ENCODE data around the gene NCAPH2. TPM values are rescaled to one million over a fixed set of nuclear protein-coding genes. Genes with fewer than 3 reads are reported as not detected.

The NCAPH2 gene
- total and polyA plus RNA-seq, 8 donors: 41.6 to 52.9 (median 45.1) TPM

DNA sequence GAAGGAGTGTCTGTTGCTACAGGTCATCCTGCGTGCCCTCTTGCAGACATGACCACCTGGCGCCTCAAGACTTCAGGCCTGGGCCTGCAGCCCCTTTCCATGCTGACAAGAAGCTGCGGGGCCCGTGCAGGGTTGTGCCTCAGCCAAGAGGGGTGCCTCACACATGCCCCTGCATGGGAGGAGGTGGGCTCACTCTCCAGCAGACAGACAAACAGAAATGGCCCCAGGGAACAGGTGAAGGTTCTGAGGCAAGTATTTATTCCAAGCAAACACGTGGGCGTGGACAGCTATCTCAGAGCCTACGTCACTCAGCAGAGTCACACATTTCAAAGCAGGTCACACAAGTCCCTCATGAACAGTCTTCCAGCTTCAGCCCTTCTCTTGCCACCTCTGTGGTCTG, 60.6 kb downstream of the NCAPH2 start:
- peaks cover 0 to 57% of the 10 kb centered on the region in 2 donors for H3K36me3 ChIP-seq
- no peaks in the 10 kb centered on the region for H3K9me3 ChIP-seq
- DNase-seq (no peak), ATAC-seq (no peak)
- TF ChIP-seq, protein P1, sequence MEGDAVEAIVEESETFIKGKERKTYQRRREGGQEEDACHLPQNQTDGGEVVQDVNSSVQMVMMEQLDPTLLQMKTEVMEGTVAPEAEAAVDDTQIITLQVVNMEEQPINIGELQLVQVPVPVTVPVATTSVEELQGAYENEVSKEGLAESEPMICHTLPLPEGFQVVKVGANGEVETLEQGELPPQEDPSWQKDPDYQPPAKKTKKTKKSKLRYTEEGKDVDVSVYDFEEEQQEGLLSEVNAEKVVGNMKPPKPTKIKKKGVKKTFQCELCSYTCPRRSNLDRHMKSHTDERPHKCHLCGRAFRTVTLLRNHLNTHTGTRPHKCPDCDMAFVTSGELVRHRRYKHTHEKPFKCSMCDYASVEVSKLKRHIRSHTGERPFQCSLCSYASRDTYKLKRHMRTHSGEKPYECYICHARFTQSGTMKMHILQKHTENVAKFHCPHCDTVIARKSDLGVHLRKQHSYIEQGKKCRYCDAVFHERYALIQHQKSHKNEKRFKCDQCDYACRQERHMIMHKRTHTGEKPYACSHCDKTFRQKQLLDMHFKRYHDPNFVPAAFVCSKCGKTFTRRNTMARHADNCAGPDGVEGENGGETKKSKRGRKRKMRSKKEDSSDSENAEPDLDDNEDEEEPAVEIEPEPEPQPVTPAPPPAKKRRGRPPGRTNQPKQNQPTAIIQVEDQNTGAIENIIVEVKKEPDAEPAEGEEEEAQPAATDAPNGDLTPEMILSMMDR (IDR thresholded peaks at IDR 0.05): no peak
- intact Hi-C loops (cut with DNase I): no loop called here
- H3K4me1 ChIP-seq: peaks cover 0 to 4% of the 10 kb centered on the region in 2 donors
- no peak overlapping the region for H3K4me3 ChIP-seq
- no peaks in the 10 kb centered on the region for H3K27me3 ChIP-seq
- H3K27ac ChIP-seq: no peak overlapping the region

DNA sequence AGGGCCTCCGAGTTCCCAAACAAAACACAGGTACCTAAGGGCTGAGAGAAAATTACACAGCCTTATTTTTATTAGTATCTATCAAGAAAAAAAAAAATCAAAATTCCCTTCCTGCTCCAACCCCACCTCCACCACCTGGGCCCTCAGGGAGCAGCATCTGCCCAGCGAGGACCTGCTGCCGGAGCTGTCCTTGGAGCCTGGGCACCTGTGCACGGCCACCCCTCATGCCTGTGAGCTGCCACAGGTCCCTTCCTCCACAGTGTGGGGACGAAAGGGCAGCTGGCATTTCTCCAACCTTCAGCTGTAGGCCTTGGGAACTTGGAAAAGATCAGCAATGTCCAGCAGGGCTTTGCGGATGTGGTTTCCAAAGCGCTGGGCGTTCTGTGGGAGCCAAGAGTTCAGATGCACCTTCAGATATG, 61.0 kb downstream of the NCAPH2 start:
- no peaks in the 10 kb centered on the region for H3K4me1 ChIP-seq
- no peak overlapping the region for H3K4me3 ChIP-seq
- no peak overlapping the region for H3K27ac ChIP-seq
- H3K9me3 ChIP-seq: no peaks in the 10 kb centered on the region
- ATAC-seq: no peak
- H3K36me3 ChIP-seq: peaks cover 0 to 61% of the 10 kb centered on the region in 2 donors
- DNase-seq: no peak
- TF ChIP-seq, protein P1 (IDR thresholded peaks at IDR 0.05): no peak
- intact Hi-C loops (cut with DNase I): no loop called here
- no peaks in the 10 kb centered on the region for H3K27me3 ChIP-seq

DNA sequence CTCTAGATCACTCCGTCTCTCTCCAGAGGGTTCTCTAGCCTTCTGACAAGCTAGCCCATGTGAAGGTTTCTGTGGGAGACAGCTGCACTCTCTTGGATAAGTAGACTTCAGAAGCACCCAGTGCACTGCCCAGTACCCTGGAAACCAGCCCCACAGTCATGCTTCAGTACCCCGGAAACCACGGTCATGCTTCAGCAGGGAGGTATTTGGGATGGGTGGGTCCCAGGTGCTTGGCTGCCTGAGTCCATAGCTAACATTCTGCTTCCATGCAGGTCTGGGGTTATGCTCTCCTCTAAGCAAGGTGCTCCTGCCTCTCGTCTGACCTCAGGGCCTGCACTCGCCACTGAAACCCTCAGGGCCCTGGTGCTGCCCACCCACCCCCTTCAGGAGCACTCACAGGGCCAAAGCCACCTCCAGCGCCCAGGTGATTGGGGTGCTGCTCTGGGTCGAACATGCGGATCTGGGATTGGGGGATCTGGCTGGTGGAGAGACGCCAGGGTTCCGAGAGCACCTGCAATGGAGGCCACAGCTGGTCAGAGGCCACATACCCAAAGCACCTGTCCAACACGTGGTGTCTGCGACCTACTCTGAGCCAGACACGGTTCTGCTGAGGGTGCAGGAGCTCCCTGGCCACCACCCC, 62.0 kb downstream of the NCAPH2 start:
- DNase-seq: no peak
- H3K9me3 ChIP-seq: no peaks in the 10 kb centered on the region
- no peak for ATAC-seq
- peaks cover 0 to 63% of the 10 kb centered on the region in 2 donors for H3K36me3 ChIP-seq
- H3K27ac ChIP-seq: no peak overlapping the region
- TF ChIP-seq, protein P1 (IDR thresholded peaks at IDR 0.05): no peak
- no peak overlapping the region for H3K4me3 ChIP-seq
- no peaks in the 10 kb centered on the region for H3K4me1 ChIP-seq
- H3K27me3 ChIP-seq: no peaks in the 10 kb centered on the region
- intact Hi-C loops (cut with DNase I): no loop called here

DNA sequence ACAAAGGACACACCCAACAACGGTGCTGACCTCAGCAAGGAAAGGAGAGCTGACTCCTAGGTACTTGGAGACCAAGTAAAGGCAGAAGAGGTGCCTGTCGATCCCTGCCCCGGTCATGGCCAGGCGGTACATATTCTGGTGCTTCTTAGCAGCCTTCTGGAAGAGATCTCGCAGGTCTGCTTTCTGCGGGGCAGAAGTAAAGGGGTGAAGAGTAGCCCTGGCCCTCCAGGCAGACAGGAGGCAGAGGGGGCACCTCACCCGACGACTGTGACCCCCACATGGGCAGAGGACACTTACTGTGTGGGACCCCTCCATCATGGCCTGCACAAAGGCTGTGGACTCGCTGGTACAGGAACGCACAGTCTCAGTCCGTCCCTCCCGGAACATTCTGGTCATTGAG, 62.8 kb downstream of the NCAPH2 start:
- H3K4me3 ChIP-seq: no peak overlapping the region
- intact Hi-C loops (cut with DNase I): no loop called here
- DNase-seq (no peak), ATAC-seq (no peak)
- no peaks in the 10 kb centered on the region for H3K9me3 ChIP-seq
- peaks cover 0 to 63% of the 10 kb centered on the region in 2 donors for H3K36me3 ChIP-seq
- H3K27me3 ChIP-seq: no peaks in the 10 kb centered on the region
- no peak overlapping the region for H3K27ac ChIP-seq
- TF ChIP-seq, protein P1 (IDR thresholded peaks at IDR 0.05): no peak
- no peaks in the 10 kb centered on the region for H3K4me1 ChIP-seq

DNA sequence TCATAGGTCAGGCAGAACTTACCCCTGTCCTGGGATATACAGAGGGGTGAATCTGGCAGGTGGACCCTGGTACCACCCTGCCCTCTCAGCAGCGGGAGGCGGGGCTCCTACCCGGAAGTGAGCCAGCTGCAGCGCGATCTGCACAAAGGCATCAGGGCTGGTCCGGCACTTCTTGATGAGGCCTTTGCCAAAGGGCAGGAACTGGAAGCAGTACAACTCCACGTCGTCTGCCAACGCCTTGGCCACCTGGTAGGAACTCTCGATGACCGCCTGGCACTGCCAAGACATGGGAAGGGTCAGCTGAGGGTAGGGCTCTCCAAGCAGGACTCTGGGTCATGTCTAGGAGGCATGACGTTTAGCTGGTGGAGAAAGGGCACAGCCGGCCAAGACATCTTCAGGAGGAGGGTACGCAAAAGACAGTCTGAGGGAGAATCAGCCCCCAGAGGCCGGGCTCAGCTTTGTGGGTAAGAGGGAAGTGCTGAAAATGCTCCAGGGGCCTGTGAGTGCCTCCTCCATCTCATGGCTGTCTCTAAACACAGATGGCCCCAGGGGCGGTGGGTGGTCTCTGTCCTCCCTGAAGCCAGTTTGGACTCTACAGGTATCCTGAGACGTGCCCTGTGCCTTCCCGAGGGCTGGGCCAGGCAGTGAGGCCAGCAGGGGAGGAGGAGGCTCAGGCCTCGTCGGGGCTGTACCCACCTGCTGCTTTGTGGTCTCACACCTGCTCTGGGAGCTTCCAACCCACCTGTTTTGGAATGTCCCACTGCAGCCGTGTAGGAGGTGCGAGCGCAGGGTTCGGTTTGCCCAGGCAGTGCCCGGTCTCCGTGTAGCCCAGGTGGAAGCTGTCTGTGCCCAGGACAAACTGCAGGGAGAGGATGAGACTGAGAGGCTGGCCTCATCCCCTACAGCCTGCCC, 63.5 kb downstream of the NCAPH2 start:
- Histone ChIP-seq H3K27me3 (no peaks in the 10 kb centered on the region), H3K4me1 (no peaks in the 10 kb centered on the region), H3K36me3 (peaks cover 0 to 63% of the 10 kb centered on the region in 2 donors), H3K27ac (no peak overlapping the region), H3K9me3 (no peaks in the 10 kb centered on the region), H3K4me3 (no peak overlapping the region)
- DNase-seq (no peak), ATAC-seq (no peak)
- TF ChIP-seq, protein P1 (IDR thresholded peaks at IDR 0.05): no peak
- intact Hi-C loops (cut with DNase I): no loop called here

Measured in left lung (tissue), 10 donors.